ENCODE measurements around the gene CALY. TPM values are rescaled to one million over a fixed set of nuclear protein-coding genes. Genes with fewer than 3 reads are reported as not detected.

Gene CALY
- not detected in 2 replicates for total RNA-seq

GRCh38 chr10:133336577-133337369 is at the start of gene CALY:
Gene CALY, minus strand, starts transcription at chr10:133336896. Its CDS starts 7,907 bp downstream, at chr10:133328989.

GRCh38 chr10:133379152-133379800 is 42.6 kb upstream of the CALY start, which contains the start of gene PAOX:
Gene PAOX, plus strand, starts transcription at chr10:133379262. Its CDS starts 55 bp downstream, at chr10:133379317.

GRCh38 chr10:133373174-133374090 is 36.7 kb upstream of the CALY start, which contains the start of gene ECHS1:
Gene ECHS1, minus strand, starts transcription at chr10:133373354. Its CDS starts 21 bp downstream, at chr10:133373333.

GRCh38 chr10:133357285-133358161 is 20.8 kb upstream of the CALY start, which contains the start of gene FUOM:
Gene FUOM, minus strand, starts transcription at chr10:133358019. Its CDS starts 12 bp downstream, at chr10:133358007.

GRCh38 chr10:133308421-133309099 is 28.1 kb downstream of the CALY start, which contains the start of the genes TUBGCP2 and ZNF511:
Gene TUBGCP2, minus strand, starts transcription at chr10:133308872. Its CDS starts 5,931 bp downstream, at chr10:133302941.
Gene ZNF511, plus strand, starts transcription at chr10:133308914. Its CDS starts 30 bp downstream, at chr10:133308944.

GRCh38 chr10:133276435-133277201 is 60.1 kb downstream of the CALY start, which contains the start of gene ADAM8:
Gene ADAM8, minus strand, starts transcription at chr10:133276868. Its CDS starts 51 bp downstream, at chr10:133276817.

Other genes starting within 250 kb of the CALY start
- gene ADGRA1, start 249.0 kb downstream of the CALY start, total RNA-seq: not detected in 2 replicates
- gene KNDC1, start 176.7 kb downstream of the CALY start, total RNA-seq: under 0.01 and 0.07 TPM in 2 replicates
- gene UTF1, start 106.7 kb downstream of the CALY start, total RNA-seq: not detected in 2 replicates
- not detected in 2 replicates for gene VENTX, start 99.0 kb downstream of the CALY start, total RNA-seq
- 26.5 and 147 TPM in 2 replicates for gene ADAM8, start 60.0 kb downstream of the CALY start, total RNA-seq
- gene TUBGCP2, start 28.0 kb downstream of the CALY start, total RNA-seq: 35.2 and 55.2 TPM in 2 replicates
- 11.3 and 11.9 TPM in 2 replicates for gene ZNF511, start 28.0 kb downstream of the CALY start, total RNA-seq
- not detected in 2 replicates for gene PRAP1, start 10.5 kb upstream of the CALY start, total RNA-seq
- gene FUOM, start 21.1 kb upstream of the CALY start, total RNA-seq: 2.8 and 11.3 TPM in 2 replicates
- gene ECHS1, start 36.5 kb upstream of the CALY start, total RNA-seq: 45.8 and 52.6 TPM in 2 replicates
- gene PAOX, start 42.4 kb upstream of the CALY start, total RNA-seq: 3.9 and 6.8 TPM in 2 replicates
- gene MTG1, start 57.3 kb upstream of the CALY start, total RNA-seq: 16.7 and 29.1 TPM in 2 replicates
- gene SPRN, start 87.7 kb upstream of the CALY start, total RNA-seq: not detected in 2 replicates
- gene SCART1, start 117.0 kb upstream of the CALY start, total RNA-seq: 0.34 and 0.64 TPM in 2 replicates
- gene CYP2E1, start 190.5 kb upstream of the CALY start, total RNA-seq: 0.93 and 1.7 TPM in 2 replicates
- not detected in 2 replicates for gene SYCE1, start 228.7 kb upstream of the CALY start, total RNA-seq

Data from nasal cavity respiratory epithelium epithelial cell of viscerocranial mucosa (primary cell).